ENCODE data around the gene AHRR.

- no peak for TF ChIP-seq KAT2A (conservative IDR thresholded peaks at IDR 0.05; ENCODE audit: control insufficient read depth, low read depth, low read length)
- no peak for TF ChIP-seq TAF1 (IDR thresholded peaks at IDR 0.05; ENCODE audit: borderline replicate concordance, low read depth, low read length)
- TF ChIP-seq STAT3 (IDR thresholded peaks at IDR 0.05; ENCODE audit: low read depth, low read length): no peak
- no peak for TF ChIP-seq CTCF (IDR thresholded peaks at IDR 0.05 in 2 of 3, conservative IDR thresholded peaks at IDR 0.05 in 1 of 3; ENCODE audit: control insufficient read depth in 2 of 3, extremely low read depth in 1 of 3, insufficient read depth in 1 of 3, low read depth in 3 of 3, low read length in 3 of 3)
- TF ChIP-seq NR2C1 (IDR thresholded peaks at IDR 0.05): no peak
Measured at GRCh38 chr5:377326-377981, 55.9 kb downstream of the AHRR start.

All from GM12878 (cell line).